CD4-positive, alpha-beta T cell treated with Interleukin-12 subunit alpha and Interleukin-12 subunit beta, for 1 hour (primary cell): ENCODE data around the gene MAN1A1.

Experiments used
- DNase-seq: peaks from one replicate; pipeline ENCODE4 v3.0.0-alpha.2; 2020

Gene MAN1A1

GRCh38 chr6:119137194-119138072, 212.1 kb downstream of the MAN1A1 start:
- no peak for DNase-seq

- no peak for DNase-seq
These were observed 214.8 kb downstream of the MAN1A1 start for GRCh38 chr6:119134752-119135151.

DNA sequence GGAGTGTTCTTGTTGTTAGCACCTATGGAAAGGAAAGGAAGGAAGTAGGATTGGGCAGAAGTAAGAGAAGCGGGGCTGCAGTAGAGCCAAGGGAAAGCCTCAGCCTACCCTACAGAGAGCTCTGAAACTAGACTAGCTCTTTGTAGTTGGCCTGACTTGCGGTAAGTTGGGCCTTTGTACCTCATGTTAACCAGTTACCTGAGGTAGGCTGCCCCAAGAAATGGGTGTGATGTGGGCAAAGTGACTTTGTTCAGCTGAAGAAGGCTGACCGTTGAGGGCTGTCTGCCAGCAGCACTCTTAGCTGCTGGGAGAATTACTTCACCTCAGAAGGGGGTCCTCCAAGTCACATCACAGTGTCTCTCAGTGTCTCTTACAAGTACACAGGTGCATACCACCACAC, 216.2 kb downstream of the MAN1A1 start:
- DNase-seq, result no peak

- no peak for DNase-seq
These were observed 217.1 kb downstream of the MAN1A1 start for GRCh38 chr6:119132261-119132981.

GRCh38 chr6:119129968-119130484, 219.5 kb downstream of the MAN1A1 start:
- DNase-seq, result no peak

GRCh38 chr6:119129148-119129967, 220.2 kb downstream of the MAN1A1 start:
- peak; percentile 64 for DNase-seq

DNA sequence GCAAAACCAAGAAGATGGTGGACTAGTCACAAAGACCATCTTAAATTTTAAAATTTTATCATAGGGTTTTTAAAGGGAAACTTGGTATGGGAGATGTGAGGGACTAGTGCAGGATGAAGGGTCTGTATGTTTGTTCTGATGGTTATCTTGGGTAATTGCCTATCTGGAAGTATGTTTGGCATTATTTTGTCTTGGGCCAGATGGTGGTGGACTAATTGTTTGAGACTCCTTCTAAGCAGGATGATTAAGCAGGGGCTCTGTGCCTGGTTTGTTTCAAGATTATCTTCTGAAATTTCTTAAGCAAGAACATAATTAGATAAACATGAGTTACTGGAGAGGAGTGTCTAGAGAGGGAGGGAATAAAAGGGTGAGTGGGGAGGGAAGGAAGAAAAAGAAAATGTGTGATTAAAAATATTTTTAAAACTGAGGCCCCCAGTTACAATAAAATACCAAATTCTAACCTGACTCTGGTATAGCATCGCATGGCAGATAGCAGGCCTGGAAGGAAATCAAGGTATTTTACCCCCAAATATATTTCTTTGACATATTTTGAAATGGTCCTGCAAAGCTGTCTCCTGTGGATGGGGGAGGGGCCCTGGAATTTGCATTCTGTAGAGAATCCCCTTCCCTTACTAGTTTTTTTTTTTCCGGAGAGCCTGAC, 221.2 kb downstream of the MAN1A1 start:
- no peak for DNase-seq

- DNase-seq, result no peak
These were observed 221.9 kb downstream of the MAN1A1 start for GRCh38 chr6:119127627-119128026.
